Ovary (tissue), 3 donors: ENCODE results near the gene MTURN.

ENCODE experiments used
- POLR2A ChIP-seq: fragments of 450-650 bp; IDR thresholded peaks from one replicate; pipeline ENCODE4 v1.6.1; 2017; ENCODE audit warnings: antibody characterized with exemption, mild to moderate bottlenecking, moderate library complexity
- TF ChIP-seq, protein P1 (sequence below), 3 donors: fragments of 450-650 bp in 2 of 3; fragments of 200-600 bp in 1 of 3; IDR thresholded peaks; one replicate each; pipeline versions ENCODE4 v1.5.1 to v1.8.0; 2016 to 2022; ENCODE audit warnings: antibody characterized with exemption in 3 of 3, mild to moderate bottlenecking in 1 of 3
- donor health status: DM: no; HTN: no; CAD: no.

GRCh38 chr7:30087371-30087770, 47.4 kb upstream of the MTURN start:
- TF ChIP-seq, protein P1, sequence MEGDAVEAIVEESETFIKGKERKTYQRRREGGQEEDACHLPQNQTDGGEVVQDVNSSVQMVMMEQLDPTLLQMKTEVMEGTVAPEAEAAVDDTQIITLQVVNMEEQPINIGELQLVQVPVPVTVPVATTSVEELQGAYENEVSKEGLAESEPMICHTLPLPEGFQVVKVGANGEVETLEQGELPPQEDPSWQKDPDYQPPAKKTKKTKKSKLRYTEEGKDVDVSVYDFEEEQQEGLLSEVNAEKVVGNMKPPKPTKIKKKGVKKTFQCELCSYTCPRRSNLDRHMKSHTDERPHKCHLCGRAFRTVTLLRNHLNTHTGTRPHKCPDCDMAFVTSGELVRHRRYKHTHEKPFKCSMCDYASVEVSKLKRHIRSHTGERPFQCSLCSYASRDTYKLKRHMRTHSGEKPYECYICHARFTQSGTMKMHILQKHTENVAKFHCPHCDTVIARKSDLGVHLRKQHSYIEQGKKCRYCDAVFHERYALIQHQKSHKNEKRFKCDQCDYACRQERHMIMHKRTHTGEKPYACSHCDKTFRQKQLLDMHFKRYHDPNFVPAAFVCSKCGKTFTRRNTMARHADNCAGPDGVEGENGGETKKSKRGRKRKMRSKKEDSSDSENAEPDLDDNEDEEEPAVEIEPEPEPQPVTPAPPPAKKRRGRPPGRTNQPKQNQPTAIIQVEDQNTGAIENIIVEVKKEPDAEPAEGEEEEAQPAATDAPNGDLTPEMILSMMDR (IDR thresholded peaks at IDR 0.05) = no peak
- TF ChIP-seq POLR2A = no peak
